Measurements from ENCODE around the gene WFDC8.

DNA sequence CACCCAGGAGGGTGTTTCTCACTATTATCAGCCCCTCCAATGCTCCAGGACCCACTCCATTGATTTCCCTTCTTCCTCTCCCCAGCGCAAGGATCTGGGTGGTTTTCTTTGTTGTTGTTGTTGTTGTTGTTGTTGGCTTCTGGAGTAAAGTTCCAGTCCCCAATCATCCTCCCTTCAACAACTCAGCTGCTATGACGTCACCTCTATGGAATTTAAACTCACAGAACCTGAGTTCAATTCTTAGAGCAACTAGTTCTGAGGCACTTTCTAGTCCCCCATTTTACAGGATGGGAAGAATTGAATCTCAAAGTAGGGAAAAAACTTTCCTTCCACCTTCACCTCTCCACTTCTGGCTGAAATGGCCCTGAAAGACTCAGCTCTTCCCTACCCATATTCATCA lies 9.7 kb upstream of the WFDC8 start:
- TF ChIP-seq EZH2 (IDR thresholded peaks at IDR 0.05) (no peak), POLR2AphosphoS5 (IDR thresholded peaks at IDR 0.05; ENCODE audit: borderline replicate concordance, low read depth, low read length) (no peak)

All from SK-N-MC (cell line).